GM21423 (cell line): Measurements from ENCODE around the gene KDSR.
"Not testable (repeated sequence)": the region's sequence is repeated elsewhere in the genome, so short reads cannot be mapped to it uniquely, and the experiment has no call there.

Experiments used
- ATAC-seq: cut with Tn5 transposase; IDR thresholded peaks from one replicate; pipeline ENCODE4 v1.9.1; 2021; ENCODE audit warnings: mild to moderate bottlenecking, moderate library complexity; ENCODE audit not compliant: unreplicated experiment

KDSR gene

GRCh38 chr18:63366213-63367052 is 573 bp downstream of the KDSR start:
- peak; percentile 27 for ATAC-seq

- ATAC-seq = peak; percentile 9
These were observed 1.2 kb downstream of the KDSR start for GRCh38 chr18:63365876-63366212.

DNA sequence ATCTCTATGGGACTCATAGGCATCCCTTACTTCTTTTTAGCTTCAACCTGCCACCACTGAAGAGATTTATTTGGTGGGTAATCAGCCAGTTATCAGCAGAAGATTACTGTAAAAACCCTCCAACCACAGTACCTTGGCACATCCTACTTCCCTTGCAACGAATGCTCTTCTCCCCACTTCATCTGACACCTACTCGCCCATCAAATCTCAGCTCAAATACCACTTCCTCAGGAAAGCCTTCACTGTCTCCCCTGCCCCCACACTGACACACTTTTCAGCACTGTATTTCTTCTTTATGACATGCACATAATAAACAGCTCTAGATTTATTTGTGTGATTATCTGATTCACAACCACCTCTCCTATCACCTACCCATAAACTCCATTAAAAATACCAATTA is 3.1 kb downstream of the KDSR start:
- no peak for ATAC-seq

DNA sequence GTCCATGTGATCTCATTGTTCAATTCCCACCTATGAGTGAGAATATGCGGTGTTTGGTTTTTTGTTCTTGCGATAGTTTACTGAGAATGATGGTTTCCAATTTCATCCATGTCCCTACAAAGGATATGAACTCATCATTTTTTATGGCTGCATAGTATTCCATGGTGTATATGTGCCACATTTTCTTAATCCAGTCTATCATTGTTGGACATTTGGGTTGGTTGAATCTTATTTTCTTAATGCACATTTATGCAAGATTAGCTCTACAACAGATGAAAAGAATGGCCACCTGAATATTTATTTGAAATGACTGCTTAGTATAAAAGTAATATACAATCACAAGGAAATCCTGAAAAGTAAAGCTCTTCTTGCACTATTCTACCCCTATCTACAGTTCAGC is 3.6 kb downstream of the KDSR start:
- not testable (repeated sequence) for ATAC-seq

DNA sequence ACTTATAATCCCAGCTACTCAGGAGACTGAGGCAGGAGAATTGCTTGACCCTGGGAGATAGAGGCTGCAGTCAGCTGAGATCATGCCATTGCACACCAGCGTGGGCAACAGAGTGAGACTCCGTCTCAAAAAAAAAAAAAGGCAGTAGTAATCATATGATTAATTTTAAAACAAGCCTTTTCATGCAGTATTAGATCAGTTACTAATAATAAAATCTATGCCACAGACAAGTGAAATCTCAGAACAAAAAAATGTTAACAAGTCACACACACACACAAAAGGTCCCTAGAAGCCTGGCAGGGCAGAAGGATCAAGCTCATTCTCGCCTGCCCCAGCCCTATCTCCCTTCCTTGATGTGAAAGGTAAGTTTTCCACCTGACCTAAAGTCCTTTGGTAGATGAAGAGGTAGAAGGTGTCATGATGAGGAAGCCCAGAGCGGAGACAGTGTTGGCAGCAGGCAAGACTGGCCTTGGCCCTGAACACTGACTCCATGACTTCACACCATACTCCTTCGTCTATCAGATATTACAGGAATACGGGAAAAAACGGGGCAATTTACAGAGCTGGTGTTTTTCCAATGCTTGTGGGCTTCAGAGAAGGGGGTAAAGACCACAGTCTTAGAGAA is 10.6 kb downstream of the KDSR start:
- no peak for ATAC-seq

GRCh38 chr18:63350230-63350629 is 16.8 kb downstream of the KDSR start:
- ATAC-seq = no peak

GRCh38 chr18:63348508-63349136 is 18.4 kb downstream of the KDSR start:
- ATAC-seq = no peak

- no peak for ATAC-seq
These were observed 20.4 kb downstream of the KDSR start for GRCh38 chr18:63346480-63347183.

DNA sequence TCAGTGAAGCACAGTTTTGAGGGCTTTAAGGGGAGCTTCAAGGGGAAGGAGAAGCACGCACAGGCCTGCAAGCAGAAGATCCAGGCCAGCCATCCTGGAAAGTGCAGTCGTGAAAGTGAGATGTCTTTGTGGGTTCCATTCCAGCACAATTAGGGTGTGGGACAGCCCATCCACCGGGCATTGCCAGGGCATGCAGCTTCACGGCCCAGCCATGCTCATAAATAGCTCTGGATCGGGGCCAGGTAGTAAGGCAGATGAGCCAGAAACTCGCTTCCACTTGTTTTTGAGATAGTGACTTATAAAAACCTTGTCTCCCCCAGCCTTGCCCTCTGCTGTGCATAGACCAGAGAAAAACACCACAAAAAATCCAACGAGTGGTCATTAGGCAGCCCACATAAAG is 21.0 kb downstream of the KDSR start:
- no peak for ATAC-seq

DNA sequence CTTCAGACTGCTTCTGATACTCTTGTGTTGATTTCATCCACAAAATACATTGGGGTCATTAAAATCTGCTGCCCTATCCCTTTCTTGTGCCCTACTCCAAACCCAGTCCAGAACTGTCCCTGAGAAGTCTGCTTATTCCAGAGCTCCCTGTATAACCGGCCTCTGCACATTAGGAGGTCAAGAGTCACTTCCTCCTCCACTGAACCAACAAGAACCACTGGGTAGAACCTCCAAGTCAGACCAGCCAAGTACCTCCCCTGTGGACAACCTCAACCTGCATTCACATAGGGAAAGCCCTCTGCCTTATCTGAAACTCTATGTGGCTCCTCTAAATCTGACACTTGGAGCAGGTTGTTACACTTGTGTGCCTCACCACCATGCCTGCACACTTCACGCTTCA is 22.1 kb downstream of the KDSR start:
- no peak for ATAC-seq

DNA sequence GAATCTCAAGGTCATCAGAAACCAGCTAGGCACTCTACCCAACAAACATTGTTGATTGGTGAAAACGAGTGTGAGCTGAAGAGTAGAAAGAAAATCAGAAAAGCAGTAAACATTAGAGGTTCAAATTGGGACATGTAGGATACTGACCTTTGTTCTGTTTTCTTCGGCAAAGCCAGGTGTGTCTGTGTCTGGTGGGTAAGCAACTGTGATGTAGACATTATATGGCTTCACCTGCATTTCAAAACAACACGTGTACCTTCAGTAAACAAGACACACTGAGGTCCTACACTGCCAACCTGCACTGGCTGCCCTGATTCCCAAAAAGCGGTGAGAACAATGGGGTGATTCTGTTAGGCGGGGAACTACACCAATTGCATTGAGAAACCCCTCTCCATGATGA is 22.7 kb downstream of the KDSR start:
- ATAC-seq = no peak

DNA sequence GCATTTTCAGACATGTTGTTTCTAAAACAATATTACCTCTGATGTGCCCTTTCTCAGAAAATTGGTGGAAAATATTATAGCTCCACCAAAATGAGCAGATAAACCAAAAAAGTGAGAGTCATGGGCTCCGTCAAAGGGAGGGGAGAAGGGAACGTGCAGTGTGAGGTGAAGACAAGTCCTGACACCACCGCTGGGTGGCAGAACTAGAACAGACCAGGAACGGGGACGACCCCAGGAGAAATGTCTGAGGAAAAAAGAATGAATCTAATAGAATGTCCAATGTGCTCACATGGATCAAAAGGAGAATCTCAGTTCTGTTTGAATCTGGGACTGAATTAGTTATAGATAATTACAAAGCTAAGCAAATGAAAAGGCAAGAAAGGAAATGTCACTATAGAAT is 24.8 kb downstream of the KDSR start:
- ATAC-seq = no peak

GRCh38 chr18:63339920-63340484 is 27.0 kb downstream of the KDSR start:
- no peak for ATAC-seq

DNA sequence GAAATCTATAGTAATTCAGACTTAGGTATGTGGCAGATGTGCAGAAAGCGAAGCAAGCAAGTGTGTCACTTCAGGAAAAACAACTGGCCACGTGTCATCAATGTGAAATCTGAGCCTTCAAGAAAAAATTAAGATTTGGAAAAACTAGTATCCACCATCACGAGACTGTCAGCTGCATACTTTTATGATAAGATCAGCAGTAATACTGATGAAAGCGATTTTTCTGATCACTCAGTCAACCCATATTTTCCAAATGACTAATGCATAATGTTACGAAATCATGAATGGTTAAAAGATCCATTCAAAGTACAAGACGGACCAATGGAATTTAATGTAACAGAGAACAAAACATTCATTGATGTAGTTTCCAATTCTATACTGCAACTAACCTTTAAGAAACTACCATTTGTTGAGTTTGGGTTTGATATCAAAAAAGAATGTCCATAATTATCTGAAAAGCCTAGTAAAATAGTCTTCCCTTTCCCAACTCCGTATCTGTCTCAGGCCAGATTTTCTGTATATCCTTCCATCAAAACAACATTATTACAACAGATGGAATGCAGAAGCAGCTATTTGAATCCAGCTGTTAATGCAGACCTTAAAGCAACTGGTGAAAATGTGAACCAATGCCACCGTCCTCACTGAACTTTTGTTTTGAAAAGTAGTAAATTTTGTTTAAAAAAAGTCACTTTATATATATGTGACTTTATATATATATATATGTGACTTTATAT is 30.5 kb downstream of the KDSR start:
- ATAC-seq = no peak

GRCh38 chr18:63331105-63331504 is 35.9 kb downstream of the KDSR start:
- no peak for ATAC-seq

GRCh38 chr18:63329431-63330145 is 37.4 kb downstream of the KDSR start:
- no peak for ATAC-seq

DNA sequence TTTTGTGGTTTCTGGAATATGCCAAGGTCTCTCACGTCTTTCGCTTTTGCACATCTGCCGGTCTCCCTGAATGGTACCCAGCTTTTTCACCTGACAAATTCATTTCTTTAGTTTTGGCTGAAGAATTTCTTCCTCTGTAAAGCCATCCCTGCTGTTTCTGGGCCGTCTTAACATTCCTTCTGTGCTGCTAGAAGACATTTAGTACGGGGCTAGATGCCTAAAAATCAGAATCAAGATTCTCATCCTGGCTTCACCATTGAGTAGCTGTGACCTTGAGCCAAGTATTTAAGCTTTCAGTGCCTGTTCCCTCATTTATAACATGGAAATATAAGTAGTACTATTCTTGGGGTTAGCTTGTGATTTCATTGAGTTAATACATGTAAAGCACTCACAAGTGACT is 41.0 kb downstream of the KDSR start:
- no peak for ATAC-seq

GRCh38 chr18:63325086-63325686 is 41.8 kb downstream of the KDSR start:
- no peak for ATAC-seq

GRCh38 chr18:63322908-63323634 is 43.9 kb downstream of the KDSR start:
- ATAC-seq = no peak
